H1 (cell line): ENCODE results near the gene ZRANB3. TPM values are rescaled to one million over a fixed set of nuclear protein-coding genes. Genes with fewer than 3 reads are reported as not detected.

Experiments
- CTCF ChIA-PET: fragments of 300-600 bp; sonication (Branson Sonifier 250); formaldehyde crosslinking; loops from one replicate; lab custom pipeline; 2021; ENCODE audit not compliant: partially characterized antibody; lab: Charles Lee
- POLR2A ChIA-PET: fragments of 300-600 bp; sonication (Branson Sonifier 250); formaldehyde crosslinking; loops from one replicate; lab custom pipeline; 2021; ENCODE audit warnings: inconsistent platforms; ENCODE audit not compliant: partially characterized antibody; lab: Charles Lee
- DNase-seq, 2 experiments: peaks; one replicate each; pipeline versions ENCODE4 v3.0.0 to v3.0.0-alpha.2; 2010 to 2022; ENCODE audit warnings: low spot score in 2 of 2, low read depth in 1 of 2, mixed read lengths in 1 of 2
- FAIRE-seq: peaks from 2 replicates; lab custom pipeline; 2011; peaks lifted over from hg19 to GRCh38; lab: Jason Lieb, UNC
- H2AFZ ChIP-seq: 2 replicates; pipeline ENCODE4 v1.8.1; 2012; ENCODE audit warnings: low read length, inconsistent platforms
- H2AK5ac ChIP-seq: 2 replicates; pipeline ENCODE4 v1.6.1; 2013; ENCODE audit warnings: low read depth, low read length
- H2BK120ac ChIP-seq: replicated peaks from 2 replicates; pipeline ENCODE3; 2013; ENCODE audit warnings: low read depth, low read length, inconsistent platforms
- H2BK12ac ChIP-seq: 2 replicates; pipeline ENCODE4 v1.6.1; 2013; ENCODE audit warnings: low read depth, low read length
- H2BK15ac ChIP-seq: 2 replicates; pipeline ENCODE4 v1.6.1; 2013; ENCODE audit warnings: low read length
- H2BK20ac ChIP-seq: 2 replicates; pipeline ENCODE4 v1.6.1; 2013; ENCODE audit warnings: low read length
- H2BK5ac ChIP-seq: 2 replicates; pipeline ENCODE4 v1.6.1; 2013; ENCODE audit warnings: low read depth, low read length
- H3K14ac ChIP-seq: 2 replicates; pipeline ENCODE4 v1.6.1; 2013; ENCODE audit warnings: inconsistent platforms; ENCODE audit not compliant: insufficient read length
- H3K18ac ChIP-seq: 2 replicates; pipeline ENCODE4 v1.6.1; 2013; ENCODE audit warnings: low read length; ENCODE audit errors: extremely low read depth
- H3K23ac ChIP-seq: 2 replicates; pipeline ENCODE4 v1.6.1; 2013; ENCODE audit warnings: inconsistent platforms; ENCODE audit not compliant: insufficient read length
- H3K23me2 ChIP-seq: 2 replicates; pipeline ENCODE4 v1.6.1; 2013; ENCODE audit warnings: low read depth, low read length
- H3K27ac ChIP-seq: 2 replicates; pipeline ENCODE4 v1.6.1; 2011; ENCODE audit warnings: low read depth, low read length, inconsistent platforms
- H3K27me3 ChIP-seq, 4 experiments: replicated peaks in 1 of 4; 1 replicate in 1 of 4; 2 replicates in 3 of 4; pipeline versions ENCODE4 v1.6.1 to v1.8.1; 2011 to 2013; ENCODE audit warnings: low read length in 3 of 4, mild to moderate bottlenecking in 3 of 4, inconsistent platforms in 2 of 4, mixed read lengths in 2 of 4, moderate library complexity in 1 of 4; ENCODE audit not compliant: control insufficient read depth in 3 of 4, insufficient read depth in 3 of 4; ENCODE audit errors: extremely low read depth in 1 of 4
- H3K36me3 ChIP-seq, 4 experiments: 2 replicates each; pipeline versions ENCODE4 v1.6.1 to v1.8.1; 2011 to 2013; ENCODE audit warnings: mild to moderate bottlenecking in 4 of 4, low read length in 3 of 4, moderate library complexity in 2 of 4, control low read depth in 1 of 4, inconsistent platforms in 1 of 4; ENCODE audit not compliant: insufficient read depth in 4 of 4, control insufficient read depth in 2 of 4
- H3K4ac ChIP-seq: replicated peaks from 2 replicates; pipeline ENCODE3; 2013; ENCODE audit warnings: low read length, low read depth, mixed read lengths, inconsistent platforms; ENCODE audit not compliant: insufficient read length
- H3K4me1 ChIP-seq, 4 experiments: replicated peaks in 1 of 4; 1 replicate in 1 of 4; 2 replicates in 3 of 4; pipeline versions ENCODE4 v1.6.1 to v1.8.1; 2011 to 2013; ENCODE audit warnings: low read length in 3 of 4, inconsistent platforms in 2 of 4, mixed read lengths in 1 of 4; ENCODE audit not compliant: insufficient read depth in 4 of 4, control insufficient read depth in 3 of 4
- H3K4me2 ChIP-seq, 2 experiments: 2 replicates each; pipeline versions ENCODE4 v1.6.1 to v1.8.1; 2011 to 2013; ENCODE audit warnings: low read depth in 2 of 2, low read length in 2 of 2, control low read depth in 1 of 2, inconsistent platforms in 1 of 2, mild to moderate bottlenecking in 1 of 2; ENCODE audit not compliant: insufficient read depth in 1 of 2
- H3K4me3 ChIP-seq, 4 experiments: fragments of 200-600, 300-600 bp in 1 of 4; sonication (generic), shearing (Covaris generic), sonication (Bioruptor Twin) in 1 of 4; 2 replicates each; pipeline versions ENCODE4 v1.5.1 to v1.8.1; 2011 to 2016; ENCODE audit warnings: low read length in 4 of 4, low read depth in 3 of 4, control low read depth in 2 of 4, inconsistent platforms in 2 of 4, mild to moderate bottlenecking in 2 of 4, mixed read lengths in 1 of 4, moderate library complexity in 1 of 4; ENCODE audit not compliant: insufficient read depth in 2 of 4; ENCODE audit errors: extremely low read depth in 1 of 4
- H3K56ac ChIP-seq: replicated peaks from 2 replicates; pipeline ENCODE3; 2013; ENCODE audit warnings: low read depth, mild to moderate bottlenecking, mixed read lengths, low read length, inconsistent platforms; ENCODE audit not compliant: insufficient read length
- H3K79me1 ChIP-seq: 2 replicates; pipeline ENCODE4 v1.6.1; 2013; ENCODE audit warnings: low read depth, low read length, control low read depth
- H3K79me2 ChIP-seq, 2 experiments: 2 replicates each; pipeline versions ENCODE4 v1.6.1 to v1.8.1; 2012 to 2013; ENCODE audit warnings: low read length in 2 of 2, mild to moderate bottlenecking in 2 of 2, inconsistent platforms in 1 of 2; ENCODE audit not compliant: insufficient read depth in 2 of 2, control insufficient read depth in 1 of 2
- H3K9ac ChIP-seq, 4 experiments: replicated peaks in 1 of 4; 1 replicate in 1 of 4; 2 replicates in 3 of 4; pipeline versions ENCODE4 v1.6.1 to v1.8.1; 2011 to 2013; ENCODE audit warnings: low read depth in 3 of 4, low read length in 3 of 4, control low read depth in 2 of 4, mild to moderate bottlenecking in 2 of 4, moderate library complexity in 2 of 4, inconsistent platforms in 1 of 4; ENCODE audit errors: extremely low read depth in 1 of 4
- H3K9me3 ChIP-seq, 2 experiments: 2 replicates each; pipeline versions ENCODE4 v1.6.1 to v1.8.1; 2012 to 2013; ENCODE audit warnings: mild to moderate bottlenecking in 2 of 2, moderate library complexity in 2 of 2, control low read depth in 1 of 2, inconsistent platforms in 1 of 2, low read depth in 1 of 2, low read length in 1 of 2, mixed read lengths in 1 of 2; ENCODE audit not compliant: insufficient read depth in 2 of 2
- H4K20me1 ChIP-seq, 2 experiments: replicated peaks in 1 of 2; 2 replicates each; pipeline versions ENCODE3 to v1.8.1; 2011 to 2013; ENCODE audit warnings: inconsistent platforms in 2 of 2, low read length in 2 of 2, mild to moderate bottlenecking in 1 of 2; ENCODE audit not compliant: insufficient read depth in 2 of 2, control insufficient read depth in 1 of 2
- H4K5ac ChIP-seq: 2 replicates; pipeline ENCODE4 v1.6.1; 2013; ENCODE audit warnings: low read length, low read depth, mixed read lengths, inconsistent platforms; ENCODE audit not compliant: insufficient read length
- H4K8ac ChIP-seq: 2 replicates; pipeline ENCODE4 v1.8.0; 2013; ENCODE audit warnings: mild to moderate bottlenecking, moderate library complexity, low read length, inconsistent platforms; ENCODE audit not compliant: insufficient read depth; ENCODE audit errors: extremely low read depth
- H4K91ac ChIP-seq: replicated peaks from 2 replicates; pipeline ENCODE3; 2013; ENCODE audit warnings: low read length, mixed read lengths, inconsistent platforms; ENCODE audit not compliant: insufficient read length
- EZH2 ChIP-seq: fragments of 200-600 bp; sonication (generic); IDR thresholded peaks from 2 replicates; pipeline ENCODE4 v1.7.1; 2012; ENCODE audit warnings: low read depth, mild to moderate bottlenecking, moderate library complexity, low read length, inconsistent platforms; ENCODE audit not compliant: severe bottlenecking
- ZNF274 ChIP-seq: IDR thresholded peaks from 2 replicates; pipeline ENCODE4 v1.7.0; 2012; ENCODE audit warnings: low read length, borderline replicate concordance; ENCODE audit errors: extremely low read depth
- WGBS, 2 experiments: shearing (Covaris generic) in 1 of 2; methylation state at CpG; one replicate each; pipeline versions ENCODE4 v1.1.6 to v1.1.7; 2013 to 2015; ENCODE audit warnings: low lambda C conversion rate in 2 of 2, mixed read lengths in 2 of 2, inconsistent platforms in 1 of 2, low coverage in 1 of 2, missing lambda C conversion rate in 1 of 2; ENCODE audit not compliant: insufficient replicate concordance in 2 of 2, insufficient coverage in 1 of 2, insufficient read length in 1 of 2; ENCODE audit errors: extremely low coverage in 1 of 2, missing lambda C conversion rate in 1 of 2; 5-methylcytosine and 5-hydroxymethylcytosine counted together
- polyA plus RNA-seq, 7 experiments: library from polyadenylated mRNA; depleted of rRNA in 3 of 7; stranded (reverse) in 5 of 7; unstranded in 2 of 7; fragments of >200 nt in 5 of 7; fragments of 200-250 nt in 2 of 7; gene quantifications; 1 replicate in 5 of 7; 2 replicates in 1 of 7; 4 replicates in 1 of 7; pipeline versions ENCODE4 v1.2.1 to v1.2.3, GENCODE V29; 2011 to 2013; ENCODE audit warnings: missing spikeins in 2 of 7, mixed read lengths in 2 of 7
- total RNA-seq: library from RNA; stranded (reverse); fragmentation: NEBNext Ultra II Directional; extraction: Animal tissue kit (Norgen Biotek cat#: 25700); gene quantifications from 2 replicates; pipeline ENCODE4 v1.2.1, GENCODE V29; 2021

The ZRANB3 gene
- total and polyA plus RNA-seq, 2 of the 8 experiments (the other 6 are each of a cell fraction or from before 2014, with no cell fraction given), result 4.5 to 19.3 TPM

- H3K56ac ChIP-seq, result no peak overlapping the region
- no peak overlapping the region for H2BK12ac ChIP-seq
- H3K4me2 ChIP-seq, result no peak overlapping the region
- H3K27ac ChIP-seq, result no peak overlapping the region
- no peak overlapping the region for H2BK15ac ChIP-seq
- H2AFZ ChIP-seq, result no peak overlapping the region
- H3K27me3 ChIP-seq, result no peaks in the 10 kb centered on the region
- no peaks in the 10 kb centered on the region for H3K9me3 ChIP-seq
- H3K79me2 ChIP-seq, result no peaks in the 10 kb centered on the region
- H3K9ac ChIP-seq, result no peak overlapping the region
- no peak overlapping the region for H2BK120ac ChIP-seq
- no peak overlapping the region for H3K23ac ChIP-seq
- DNase-seq (no peak), FAIRE-seq (no peak)
- H3K4me3 ChIP-seq, result no peak overlapping the region
- 83% methylated on average over 2 of the region's 2 CpGs; no CpG with 5 or more reads in 1 of the 2 experiments for WGBS, 2 experiments
- H3K4ac ChIP-seq, result no peak overlapping the region
- H2BK5ac ChIP-seq, result no peak overlapping the region
- no peak overlapping the region for H4K8ac ChIP-seq
- H4K5ac ChIP-seq, result no peak overlapping the region
- CTCF ChIA-PET, result no interaction called here
- H3K4me1 ChIP-seq, result no peaks in the 10 kb centered on the region
- no peaks in the 10 kb centered on the region for H3K79me1 ChIP-seq
- no peak overlapping the region for H4K91ac ChIP-seq
- no peak overlapping the region for H3K18ac ChIP-seq
- no peak overlapping the region for H2AK5ac ChIP-seq
- H4K20me1 ChIP-seq, result no peaks in the 10 kb centered on the region
- H2BK20ac ChIP-seq, result no peak overlapping the region
- no peaks in the 10 kb centered on the region; a peak in 1 of 8 replicates for H3K36me3 ChIP-seq
- POLR2A ChIA-PET, result no interaction called here
- H3K23me2 ChIP-seq, result no peaks in the 10 kb centered on the region
- H3K14ac ChIP-seq, result no peak overlapping the region
- TF ChIP-seq ZNF274 (no peak), EZH2 (no peak)
Observed at GRCh38 chr2:135276525-135276924, 254.5 kb downstream of the ZRANB3 start.
